Measurements from ENCODE around the gene RALB. TPM values are rescaled to one million over a fixed set of nuclear protein-coding genes. Genes with fewer than 3 reads are reported as not detected.

RALB gene
- total and polyA plus RNA-seq, 2 of the 4 experiments (the other 2 are of a cell fraction) = 53.6 to 54.7 TPM

DNA sequence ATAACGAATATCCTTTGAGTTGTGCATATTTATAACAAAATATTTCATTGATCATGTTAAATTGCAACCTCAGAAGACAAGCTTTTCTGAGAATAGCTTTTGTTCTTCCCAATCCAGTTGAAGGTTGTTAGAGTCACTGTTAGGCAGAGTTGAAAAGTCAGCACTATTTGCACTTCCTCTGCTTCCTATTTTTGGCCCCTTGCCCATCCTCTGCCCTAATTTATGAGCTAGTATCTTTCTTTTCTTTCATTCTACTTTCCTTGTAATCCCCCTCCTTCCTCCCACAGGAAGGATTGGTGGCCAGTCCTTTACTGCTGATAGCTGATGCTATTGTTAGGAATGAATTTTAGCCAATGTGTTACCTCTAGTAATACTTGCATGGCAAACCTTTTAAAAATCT, 4.9 kb downstream of the RALB start:
- H2AK5ac ChIP-seq (ENCODE audit: low read depth, low read length) = no peak overlapping the region
- H3K27me3 ChIP-seq (ENCODE audit: control insufficient read depth, insufficient read depth, low read length) = no peaks in the 10 kb centered on the region
- H2AFZ ChIP-seq (replicated peaks; ENCODE audit: low read length, poor library complexity) = no peak overlapping the region
- dilution Hi-C loops (cut with HindIII; ENCODE audit: low sequenced_read_pairs, unreplicated experiment) = no loop called here
- TF ChIP-seq RFX5 (IDR thresholded peaks at IDR 0.05; ENCODE audit: low read depth, low read length) (no peak), MAFK (IDR thresholded peaks at IDR 0.05; ENCODE audit: low read depth, low read length) (0 out of 2 replicates have a peak, but pooled peaks have one; percentile 12)
- no peak overlapping the region for H3K4me2 ChIP-seq (ENCODE audit: low read depth, low read length)
- H3K18ac ChIP-seq (ENCODE audit: low read depth, low read length) = no peak overlapping the region
- H2BK15ac ChIP-seq (ENCODE audit: low read depth, low read length) = no peak overlapping the region
- WGBS, 2 experiments (ENCODE audit: extremely low coverage in 2 of 2, insufficient read length in 1 of 2) = no CpG with 5 or more reads among the region's 1 CpG
- H3K9me1 ChIP-seq (ENCODE audit: insufficient read depth, low read length) = peaks cover 25% of the 10 kb centered on the region
- no peak overlapping the region for H3K14ac ChIP-seq (replicated peaks; ENCODE audit: low read depth, low read length)
- H3K79me1 ChIP-seq (ENCODE audit: low read depth in 1 of 2, low read length in 2 of 2) = peaks cover 27 to 76% of the 10 kb centered on the region in 2 experiments
- no peak overlapping the region for H2BK5ac ChIP-seq (ENCODE audit: low read depth, low read length, poor library complexity, severe bottlenecking)
- H4K20me1 ChIP-seq (ENCODE audit: insufficient read depth, low read length) = peaks cover 65% of the 10 kb centered on the region
- DNase-seq (no peak), ATAC-seq (ENCODE audit: low read depth) (no peak)
- H2BK120ac ChIP-seq (ENCODE audit: low read depth, low read length) = no peak overlapping the region
- no peak overlapping the region for H3K4me3 ChIP-seq (ENCODE audit: insufficient read depth, low read depth, low read length)
- H3K9me3 ChIP-seq (ENCODE audit: control insufficient read depth, insufficient read depth, low read length) = peaks cover 5% of the 10 kb centered on the region
- no peak overlapping the region for H4K91ac ChIP-seq (ENCODE audit: insufficient read depth, low read depth, low read length)
- intact Hi-C loops (cut with micrococcal nuclease) = no loop called here
- H3K27ac ChIP-seq (ENCODE audit: insufficient read depth, low read length) = no peak overlapping the region
- peaks cover 8% of the 10 kb centered on the region for H3K4me1 ChIP-seq (ENCODE audit: control insufficient read depth, insufficient read depth, low read length)
- H3K56ac ChIP-seq (ENCODE audit: extremely low read depth, insufficient read depth, low read length) = no peak overlapping the region
- ChIA-PET POLR2A (ENCODE audit: unreplicated experiment) (no interaction called here), CTCF (no interaction called here)
- H3K23ac ChIP-seq (ENCODE audit: low read depth, low read length) = no peak overlapping the region
- H2AK9ac ChIP-seq (replicated peaks; ENCODE audit: low read depth, low read length, poor library complexity) = no peak overlapping the region
- no peak overlapping the region for H4K8ac ChIP-seq (ENCODE audit: low read depth in 2 of 2, low read length in 2 of 2)
- BruUV-seq (replicated peaks) = no TSS peak
- no peaks in the 10 kb centered on the region for H3K36me3 ChIP-seq (ENCODE audit: control insufficient read depth, insufficient read depth, low read length)
- H4K5ac ChIP-seq (ENCODE audit: low read depth, low read length) = no peak overlapping the region
- no peak overlapping the region for H3K9ac ChIP-seq (ENCODE audit: low read depth, low read length)
- no peak overlapping the region for H2BK20ac ChIP-seq (ENCODE audit: low read depth, low read length)
- H3K4ac ChIP-seq (ENCODE audit: low read depth, low read length) = no peak overlapping the region
- in situ Hi-C loops (cut with MboI; ENCODE audit: low sequenced_read_pairs) = no loop called here
